Epithelial cell of proximal tubule (primary cell): ENCODE data around the gene MTHFD1. TPM values are rescaled to one million over a fixed set of nuclear protein-coding genes. Genes with fewer than 3 reads are reported as not detected.

Experiments used
- DNase-seq: peaks from one replicate; pipeline ENCODE4 v3.0.0-alpha.2; 2011; ENCODE audit warnings: low read depth
- H3K4me3 ChIP-seq: 2 replicates; pipeline ENCODE4 v1.5.1; 2011; ENCODE audit warnings: low read depth, mild to moderate bottlenecking, low read length
- total RNA-seq: library from RNA; depleted of rRNA; stranded (reverse); fragments of >200 nt; gene quantifications from 2 replicates; pipeline ENCODE4 v1.2.3, GENCODE V29; 2015
- TF ChIP-seq, protein P1 (sequence below): conservative IDR thresholded peaks from 2 replicates; pipeline ENCODE4 v1.5.1; 2012; ENCODE audit warnings: low read depth, mild to moderate bottlenecking, low read length

MTHFD1 gene
- total RNA-seq, 1 donor from 2014 or later: 42.1 TPM

DNA sequence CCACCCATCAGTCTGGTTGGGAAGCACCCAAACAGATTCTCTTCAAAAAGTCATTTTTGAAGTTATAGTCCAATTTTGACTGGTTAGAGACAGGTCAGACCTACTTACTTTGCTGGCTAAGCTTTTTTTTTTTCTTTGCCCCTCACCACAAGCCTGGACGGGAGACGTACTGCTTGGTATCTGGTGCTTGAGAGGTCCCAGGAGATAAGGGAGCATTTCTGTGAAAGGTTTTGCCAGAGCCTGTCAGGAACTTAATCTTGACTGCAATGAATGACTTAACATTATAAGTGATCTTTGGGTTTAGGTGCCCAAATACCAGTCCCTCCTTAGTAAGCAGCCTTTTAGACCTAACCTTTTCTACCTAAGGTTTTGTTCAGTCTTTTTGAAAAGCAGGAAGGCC, 6.3 kb downstream of the MTHFD1 start:
- DNase-seq: no peak
- TF ChIP-seq, protein P1, sequence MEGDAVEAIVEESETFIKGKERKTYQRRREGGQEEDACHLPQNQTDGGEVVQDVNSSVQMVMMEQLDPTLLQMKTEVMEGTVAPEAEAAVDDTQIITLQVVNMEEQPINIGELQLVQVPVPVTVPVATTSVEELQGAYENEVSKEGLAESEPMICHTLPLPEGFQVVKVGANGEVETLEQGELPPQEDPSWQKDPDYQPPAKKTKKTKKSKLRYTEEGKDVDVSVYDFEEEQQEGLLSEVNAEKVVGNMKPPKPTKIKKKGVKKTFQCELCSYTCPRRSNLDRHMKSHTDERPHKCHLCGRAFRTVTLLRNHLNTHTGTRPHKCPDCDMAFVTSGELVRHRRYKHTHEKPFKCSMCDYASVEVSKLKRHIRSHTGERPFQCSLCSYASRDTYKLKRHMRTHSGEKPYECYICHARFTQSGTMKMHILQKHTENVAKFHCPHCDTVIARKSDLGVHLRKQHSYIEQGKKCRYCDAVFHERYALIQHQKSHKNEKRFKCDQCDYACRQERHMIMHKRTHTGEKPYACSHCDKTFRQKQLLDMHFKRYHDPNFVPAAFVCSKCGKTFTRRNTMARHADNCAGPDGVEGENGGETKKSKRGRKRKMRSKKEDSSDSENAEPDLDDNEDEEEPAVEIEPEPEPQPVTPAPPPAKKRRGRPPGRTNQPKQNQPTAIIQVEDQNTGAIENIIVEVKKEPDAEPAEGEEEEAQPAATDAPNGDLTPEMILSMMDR: no peak
- no peak overlapping the region for H3K4me3 ChIP-seq

DNA sequence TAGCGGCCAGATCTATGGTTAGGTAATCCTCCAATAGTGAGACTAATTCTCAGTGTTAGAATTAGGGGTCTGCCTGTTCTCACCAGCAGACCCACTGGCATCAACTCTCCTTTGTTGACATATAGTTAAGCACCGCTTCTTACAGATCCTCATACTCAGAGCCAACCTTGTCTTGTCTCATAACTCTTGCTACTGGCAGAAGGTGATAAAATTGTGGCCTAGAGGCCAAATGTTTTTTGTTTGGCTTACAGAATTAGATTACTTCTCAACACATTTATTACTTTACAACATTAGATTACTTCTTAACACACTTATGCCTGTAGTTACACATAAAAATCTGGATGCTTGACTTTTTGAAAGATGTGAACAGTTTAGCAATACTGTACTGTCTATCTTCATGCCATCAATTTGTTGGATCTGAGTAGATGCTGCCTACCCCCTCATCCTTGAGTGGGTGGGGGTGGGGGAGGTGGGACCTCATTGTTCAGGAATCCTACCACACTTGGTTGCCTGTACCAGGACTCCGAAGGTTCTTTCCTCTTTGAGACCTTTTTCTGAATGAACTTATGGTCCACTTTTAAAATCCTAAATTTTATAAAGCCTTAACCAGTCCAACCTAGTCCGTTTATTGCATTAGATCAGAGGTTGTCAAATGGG, 7.0 kb downstream of the MTHFD1 start:
- no peak for DNase-seq
- H3K4me3 ChIP-seq: no peak overlapping the region
- TF ChIP-seq, protein P1: no peak

DNA sequence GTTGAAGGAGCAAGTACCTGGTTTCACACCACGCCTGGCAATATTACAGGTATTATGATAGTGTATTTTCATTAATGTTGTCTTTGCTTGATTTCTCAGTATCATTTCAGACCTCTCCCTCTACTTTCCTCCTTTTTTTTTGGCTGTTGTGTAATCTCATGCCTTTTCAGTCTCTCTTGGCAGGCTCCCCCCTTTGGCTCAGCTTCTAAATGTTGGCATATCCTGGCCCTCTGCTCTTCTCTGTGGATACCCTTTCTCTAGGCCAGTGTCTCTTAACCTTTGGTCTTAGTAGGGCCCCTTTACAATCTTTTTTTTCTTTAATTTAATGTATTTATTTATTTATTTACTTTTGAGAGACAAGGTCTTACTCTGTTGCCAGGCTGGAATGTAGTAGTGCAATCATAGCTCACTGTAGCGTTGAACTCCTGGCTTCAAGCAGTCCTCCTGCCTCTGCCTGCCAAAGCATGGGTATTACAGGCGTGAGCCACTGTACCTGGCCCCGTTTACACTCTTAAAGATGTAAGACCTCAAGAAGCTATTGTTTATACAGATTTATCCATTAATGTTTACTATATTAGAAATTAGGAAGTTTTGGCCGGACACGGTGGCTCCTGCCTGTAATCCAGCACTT, 12.8 kb downstream of the MTHFD1 start:
- no peak overlapping the region for H3K4me3 ChIP-seq
- DNase-seq: no peak
- TF ChIP-seq, protein P1: no peak

DNA sequence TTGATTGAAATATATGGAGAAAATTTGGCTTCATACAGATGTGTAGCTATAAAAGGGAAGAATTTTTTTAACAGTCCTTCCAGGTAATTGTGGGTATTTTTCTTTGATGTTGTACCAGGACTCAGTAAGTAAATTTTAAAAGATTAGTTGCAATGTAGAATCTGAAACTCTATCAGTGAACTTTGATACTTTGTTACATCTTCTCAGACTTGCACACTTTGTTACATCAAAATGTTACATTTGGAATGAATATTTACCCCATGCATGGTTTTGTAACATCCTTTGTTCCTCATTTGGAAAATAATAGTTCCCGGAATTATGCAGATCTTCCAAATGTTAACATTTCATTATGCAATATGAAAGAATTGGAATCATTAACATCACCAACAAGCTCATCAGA, 13.8 kb downstream of the MTHFD1 start:
- H3K4me3 ChIP-seq: no peak overlapping the region

DNA sequence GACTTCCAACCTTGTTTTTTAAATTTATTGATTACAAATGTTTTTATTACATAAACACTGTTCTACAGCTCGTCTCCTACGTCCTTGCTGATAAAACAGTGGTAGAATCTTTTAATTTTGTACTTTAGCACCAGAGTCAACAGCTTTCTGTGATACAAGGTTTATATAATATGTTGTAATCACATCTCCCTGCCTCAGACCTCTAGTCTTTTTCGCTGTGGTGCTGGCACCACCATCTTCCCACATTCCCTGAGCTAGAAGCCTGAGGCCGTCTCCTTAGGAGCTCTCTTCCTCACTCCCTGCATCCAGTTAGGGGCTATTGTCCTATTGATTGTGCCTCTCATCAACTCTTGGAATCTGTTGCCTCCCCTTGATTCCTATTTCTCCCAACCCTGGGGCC, 17.1 kb downstream of the MTHFD1 start:
- H3K4me3 ChIP-seq: no peak overlapping the region
- TF ChIP-seq, protein P1: no peak
- no peak for DNase-seq

More for the DNA sequence above, 13.8 kb downstream of the MTHFD1 start:
- TF ChIP-seq, protein P1: no peak
- DNase-seq: no peak

DNA sequence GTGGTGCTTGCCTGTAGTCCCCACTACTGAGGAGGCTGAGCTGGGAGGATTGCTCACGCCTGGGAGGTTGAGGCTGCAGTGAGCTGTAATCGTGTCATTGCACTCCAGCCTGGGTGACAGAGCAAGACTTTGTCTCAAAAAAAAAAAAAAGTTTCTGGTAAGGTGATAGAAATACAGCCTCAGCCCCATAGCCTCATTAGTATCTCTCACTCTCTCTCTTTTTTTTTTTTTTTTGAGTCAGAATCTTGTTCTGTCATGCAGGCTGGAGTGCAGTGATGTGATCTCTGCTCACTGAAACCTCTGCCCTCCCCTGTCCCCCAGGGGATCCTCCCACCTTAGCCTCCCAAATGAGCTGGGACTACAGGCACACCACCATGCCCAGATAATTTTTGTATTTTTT, 19.2 kb downstream of the MTHFD1 start:
- TF ChIP-seq, protein P1: no peak
- H3K4me3 ChIP-seq: no peak overlapping the region
- DNase-seq: no peak
